ENCODE data around the gene PECR. TPM values are rescaled to one million over a fixed set of nuclear protein-coding genes. Genes with fewer than 3 reads are reported as not detected.
"Not testable (repeated sequence)": the region's sequence is repeated elsewhere in the genome, so short reads cannot be mapped to it uniquely, and the experiment has no call there.

Gene PECR
- total RNA-seq, 2 experiments from 2014 or later, result 9.1 to 10.3 TPM

DNA sequence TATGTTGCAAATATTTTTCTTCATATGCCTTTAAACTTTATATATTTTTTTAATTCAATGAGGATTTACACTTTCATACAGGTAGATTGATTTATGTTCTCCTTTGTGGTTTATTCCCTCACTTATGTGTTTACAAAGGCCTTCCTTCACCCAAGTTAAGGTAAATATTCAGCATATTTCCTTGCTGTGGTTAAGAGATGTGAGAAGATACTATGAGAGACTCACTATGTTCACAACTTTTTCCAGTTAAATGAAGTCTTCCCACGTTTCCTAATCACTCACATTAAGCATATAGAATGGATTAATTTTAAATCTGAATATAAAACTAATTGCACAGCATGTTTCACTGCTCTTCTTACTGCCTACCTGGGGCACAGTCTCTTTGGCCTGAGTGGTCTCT, 597 bp downstream of the PECR start:
- peaks cover 64% of the 10 kb centered on the region for H3K4me1 Mint-ChIP-seq (ENCODE audit: low read depth)
- POLR2A ChIA-PET, result interaction anchor here (0.7 to 5.3 kb wide), 4 partner anchors 19 to 38 kb away, joined by 4 to 106 read pairs (median 10); partner anchors contain the start of gene XRCC5
- H3K4me3 ChIP-seq (ENCODE audit: low read length), result peak overlapping the region; percentile 96
- CTCF ChIA-PET, result interaction anchor here (1.0 to 1.6 kb wide), 3 partner anchors 23 to 33 kb away, joined by 3 to 5 read pairs (median 5); no protein-coding TSS in a partner anchor
- H3K27ac Mint-ChIP-seq, result peak overlapping the region; percentile 82
- H3K27me3 Mint-ChIP-seq, result no peaks in the 10 kb centered on the region
- ATAC-seq (ENCODE audit: poor library complexity), result no peak
- H3K4me3 Mint-ChIP-seq, result peak overlapping the region; percentile 87
- no peaks in the 10 kb centered on the region for H3K27me3 ChIP-seq (ENCODE audit: control insufficient read depth in 1 of 2, insufficient read depth in 2 of 2, low read length in 2 of 2)
- peak overlapping the region; percentile 62 to 69 for H3K27ac ChIP-seq (ENCODE audit: low read depth in 1 of 2, low read length in 2 of 2)
- no peaks in the 10 kb centered on the region for H3K9me3 ChIP-seq (ENCODE audit: control insufficient read depth in 1 of 2, insufficient read depth in 1 of 2, low read length in 2 of 2)
- peaks cover 7% of the 10 kb centered on the region for H3K36me3 Mint-ChIP-seq (ENCODE audit: low read depth)
- no peak for DNase-seq
- intact Hi-C loops (cut with DNase I, micrococcal nuclease), result no loop called here
- peaks cover 2% of the 10 kb centered on the region for H3K36me3 ChIP-seq (ENCODE audit: insufficient read depth, low read length)
- H3K9me3 Mint-ChIP-seq, result no peaks in the 10 kb centered on the region
- peaks cover 49% of the 10 kb centered on the region for H3K4me1 ChIP-seq (ENCODE audit: insufficient read depth, low read length)
- TF ChIP-seq, protein P1, sequence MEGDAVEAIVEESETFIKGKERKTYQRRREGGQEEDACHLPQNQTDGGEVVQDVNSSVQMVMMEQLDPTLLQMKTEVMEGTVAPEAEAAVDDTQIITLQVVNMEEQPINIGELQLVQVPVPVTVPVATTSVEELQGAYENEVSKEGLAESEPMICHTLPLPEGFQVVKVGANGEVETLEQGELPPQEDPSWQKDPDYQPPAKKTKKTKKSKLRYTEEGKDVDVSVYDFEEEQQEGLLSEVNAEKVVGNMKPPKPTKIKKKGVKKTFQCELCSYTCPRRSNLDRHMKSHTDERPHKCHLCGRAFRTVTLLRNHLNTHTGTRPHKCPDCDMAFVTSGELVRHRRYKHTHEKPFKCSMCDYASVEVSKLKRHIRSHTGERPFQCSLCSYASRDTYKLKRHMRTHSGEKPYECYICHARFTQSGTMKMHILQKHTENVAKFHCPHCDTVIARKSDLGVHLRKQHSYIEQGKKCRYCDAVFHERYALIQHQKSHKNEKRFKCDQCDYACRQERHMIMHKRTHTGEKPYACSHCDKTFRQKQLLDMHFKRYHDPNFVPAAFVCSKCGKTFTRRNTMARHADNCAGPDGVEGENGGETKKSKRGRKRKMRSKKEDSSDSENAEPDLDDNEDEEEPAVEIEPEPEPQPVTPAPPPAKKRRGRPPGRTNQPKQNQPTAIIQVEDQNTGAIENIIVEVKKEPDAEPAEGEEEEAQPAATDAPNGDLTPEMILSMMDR (IDR thresholded peaks at IDR 0.05), result no peak

DNA sequence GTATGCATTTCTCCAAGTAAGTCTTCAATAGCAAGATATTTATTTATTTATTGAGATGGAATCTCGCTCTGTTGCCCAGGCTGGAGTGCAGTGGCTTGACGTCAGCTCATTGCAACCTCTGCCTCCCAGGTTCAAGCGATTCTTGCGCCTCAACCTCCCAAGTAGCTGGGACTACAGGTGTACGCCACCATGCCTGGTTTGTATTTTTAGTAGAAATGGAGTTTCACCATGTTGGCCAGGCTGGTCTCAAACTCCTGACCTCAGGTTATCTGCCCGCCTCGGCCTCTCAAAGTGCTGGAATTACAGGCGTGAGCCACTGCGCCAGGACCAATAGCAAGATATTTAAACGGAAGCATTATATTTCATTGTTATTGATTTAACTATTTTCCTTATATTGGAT, 1.6 kb downstream of the PECR start:
- CTCF ChIA-PET; DNase-seq; H3K9me3 ChIP-seq (ENCODE audit: control insufficient read depth in 1 of 2, insufficient read depth in 1 of 2, low read length in 2 of 2); H3K27me3 Mint-ChIP-seq; H3K4me3 ChIP-seq (ENCODE audit: low read length); intact Hi-C loops (cut with DNase I, micrococcal nuclease); H3K27me3 ChIP-seq (ENCODE audit: control insufficient read depth in 1 of 2, insufficient read depth in 2 of 2, low read length in 2 of 2); ATAC-seq (ENCODE audit: poor library complexity); H3K36me3 ChIP-seq (ENCODE audit: insufficient read depth, low read length); H3K9me3 Mint-ChIP-seq; POLR2A ChIA-PET; H3K27ac ChIP-seq (ENCODE audit: low read depth in 1 of 2, low read length in 2 of 2): not testable (repeated sequence)
- peak overlapping the region; percentile 82 for H3K27ac Mint-ChIP-seq
- H3K4me3 Mint-ChIP-seq, result peak overlapping the region; percentile 47
- peaks cover 16% of the 10 kb centered on the region for H3K36me3 Mint-ChIP-seq (ENCODE audit: low read depth)
- peaks cover 68% of the 10 kb centered on the region for H3K4me1 Mint-ChIP-seq (ENCODE audit: low read depth)
- peaks cover 39% of the 10 kb centered on the region for H3K4me1 ChIP-seq (ENCODE audit: insufficient read depth, low read length)

DNA sequence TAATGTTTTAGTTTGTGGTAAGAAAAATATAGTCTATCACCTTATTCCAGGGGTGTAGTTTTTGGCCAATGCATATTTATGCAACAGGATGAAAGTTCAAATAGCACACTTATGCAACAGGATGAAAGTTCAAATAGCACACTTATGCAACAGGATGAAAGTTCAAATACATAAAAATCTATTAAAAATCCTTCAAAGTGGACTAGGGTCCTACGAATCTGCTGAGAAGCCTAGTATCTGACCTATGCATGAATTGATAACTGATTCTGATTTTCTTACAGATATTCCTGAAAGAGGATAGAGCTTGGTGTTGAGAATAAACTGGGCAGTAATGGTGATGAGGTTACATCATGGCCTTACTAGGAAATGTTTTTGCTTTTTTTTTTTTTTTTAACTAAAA, 2.8 kb downstream of the PECR start:
- Mint-ChIP-seq H3K4me3 (peak overlapping the region; percentile 50), H3K27ac (peak overlapping the region; percentile 40), H3K27me3 (no peaks in the 10 kb centered on the region), H3K36me3 (ENCODE audit: low read depth) (peaks cover 28% of the 10 kb centered on the region), H3K4me1 (ENCODE audit: low read depth) (peaks cover 69% of the 10 kb centered on the region), H3K9me3 (no peaks in the 10 kb centered on the region)
- DNase-seq, result no peak
- intact Hi-C loops (cut with DNase I, micrococcal nuclease), result no loop called here
- no peak for ATAC-seq (ENCODE audit: poor library complexity)
- H3K4me1 ChIP-seq (ENCODE audit: insufficient read depth, low read length), result peaks cover 29% of the 10 kb centered on the region
- CTCF ChIA-PET, result interaction anchor here (0.8 kb wide), 1 partner anchor 9 kb away, joined by 3 read pairs; no protein-coding TSS in a partner anchor
- H3K4me3 ChIP-seq (ENCODE audit: low read length), result no peak overlapping the region
- POLR2A ChIA-PET, result no interaction called here
- TF ChIP-seq, protein P1 (IDR thresholded peaks at IDR 0.05), result no peak
- H3K27ac ChIP-seq (ENCODE audit: low read depth in 1 of 2, low read length in 2 of 2), result no peak overlapping the region
- no peaks in the 10 kb centered on the region for H3K27me3 ChIP-seq (ENCODE audit: control insufficient read depth in 1 of 2, insufficient read depth in 2 of 2, low read length in 2 of 2)
- peaks cover 14% of the 10 kb centered on the region for H3K36me3 ChIP-seq (ENCODE audit: insufficient read depth, low read length)
- no peaks in the 10 kb centered on the region for H3K9me3 ChIP-seq (ENCODE audit: control insufficient read depth in 1 of 2, insufficient read depth in 1 of 2, low read length in 2 of 2)

All from CD4-positive, alpha-beta T cell (primary cell).